WERI-Rb-1 (cell line): ENCODE results near the gene MN1.

Experiments used
- DNase-seq: peaks from one replicate; pipeline ENCODE4 v3.0.0-alpha.2; 2020
- H3K27ac ChIP-seq: fragments of 250-450 bp; sonication (Bioruptor Pico); 2 replicates; pipeline ENCODE4 v1.5.1; 2020; ENCODE audit warnings: mild to moderate bottlenecking, moderate library complexity
- H3K27me3 ChIP-seq: fragments of 250-450 bp; sonication (Bioruptor Pico); 2 replicates; pipeline ENCODE4 v1.5.1; 2021; ENCODE audit warnings: mild to moderate bottlenecking, low read depth, moderate library complexity; ENCODE audit not compliant: insufficient read depth, severe bottlenecking
- H3K36me3 ChIP-seq: fragments of 250-450 bp; sonication (Bioruptor Pico); 2 replicates; pipeline ENCODE4 v1.5.1; 2020; ENCODE audit warnings: mild to moderate bottlenecking, moderate library complexity
- H3K4me3 ChIP-seq: 2 replicates; pipeline ENCODE4 v1.5.1; 2011; ENCODE audit warnings: low read depth, mild to moderate bottlenecking, control low read depth, low read length
- H3K9me3 ChIP-seq: fragments of 250-450 bp; sonication (Bioruptor Pico); 2 replicates; pipeline ENCODE4 v1.5.1; 2021; ENCODE audit warnings: mild to moderate bottlenecking, moderate library complexity; ENCODE audit not compliant: severe bottlenecking
- TF ChIP-seq, protein P1 (sequence below): IDR thresholded peaks from 2 replicates; pipeline ENCODE4 v1.5.1; 2011; ENCODE audit warnings: low read depth, mild to moderate bottlenecking, control low read depth, inconsistent platforms, low read length

The MN1 gene

DNA sequence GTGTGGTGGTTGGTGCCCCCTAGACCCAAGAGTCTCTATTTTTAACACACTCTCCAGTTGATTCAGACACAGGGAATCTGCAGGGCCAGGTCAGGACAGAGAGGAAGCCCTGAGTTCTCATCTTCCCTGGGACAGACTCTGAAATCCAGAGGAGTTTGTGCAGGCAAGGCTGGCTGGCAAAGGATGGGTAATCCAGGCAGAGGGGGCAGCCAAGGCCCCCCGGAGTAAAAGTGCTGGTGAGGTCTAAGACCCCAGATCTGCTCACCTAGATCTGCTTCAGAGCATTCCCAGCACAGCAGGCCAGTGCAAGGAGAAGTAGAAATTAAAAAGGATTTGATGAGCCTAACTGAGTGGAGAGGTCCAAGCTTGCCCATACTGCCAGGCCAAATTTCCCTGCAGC lies 40.6 kb upstream of the MN1 start:
- no peaks in the 10 kb centered on the region for H3K9me3 ChIP-seq
- H3K27me3 ChIP-seq: no peaks in the 10 kb centered on the region
- no peak for DNase-seq
- H3K27ac ChIP-seq: no peak overlapping the region
- H3K4me3 ChIP-seq: no peak overlapping the region
- no peaks in the 10 kb centered on the region for H3K36me3 ChIP-seq
- TF ChIP-seq, protein P1, sequence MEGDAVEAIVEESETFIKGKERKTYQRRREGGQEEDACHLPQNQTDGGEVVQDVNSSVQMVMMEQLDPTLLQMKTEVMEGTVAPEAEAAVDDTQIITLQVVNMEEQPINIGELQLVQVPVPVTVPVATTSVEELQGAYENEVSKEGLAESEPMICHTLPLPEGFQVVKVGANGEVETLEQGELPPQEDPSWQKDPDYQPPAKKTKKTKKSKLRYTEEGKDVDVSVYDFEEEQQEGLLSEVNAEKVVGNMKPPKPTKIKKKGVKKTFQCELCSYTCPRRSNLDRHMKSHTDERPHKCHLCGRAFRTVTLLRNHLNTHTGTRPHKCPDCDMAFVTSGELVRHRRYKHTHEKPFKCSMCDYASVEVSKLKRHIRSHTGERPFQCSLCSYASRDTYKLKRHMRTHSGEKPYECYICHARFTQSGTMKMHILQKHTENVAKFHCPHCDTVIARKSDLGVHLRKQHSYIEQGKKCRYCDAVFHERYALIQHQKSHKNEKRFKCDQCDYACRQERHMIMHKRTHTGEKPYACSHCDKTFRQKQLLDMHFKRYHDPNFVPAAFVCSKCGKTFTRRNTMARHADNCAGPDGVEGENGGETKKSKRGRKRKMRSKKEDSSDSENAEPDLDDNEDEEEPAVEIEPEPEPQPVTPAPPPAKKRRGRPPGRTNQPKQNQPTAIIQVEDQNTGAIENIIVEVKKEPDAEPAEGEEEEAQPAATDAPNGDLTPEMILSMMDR: no peak

DNA sequence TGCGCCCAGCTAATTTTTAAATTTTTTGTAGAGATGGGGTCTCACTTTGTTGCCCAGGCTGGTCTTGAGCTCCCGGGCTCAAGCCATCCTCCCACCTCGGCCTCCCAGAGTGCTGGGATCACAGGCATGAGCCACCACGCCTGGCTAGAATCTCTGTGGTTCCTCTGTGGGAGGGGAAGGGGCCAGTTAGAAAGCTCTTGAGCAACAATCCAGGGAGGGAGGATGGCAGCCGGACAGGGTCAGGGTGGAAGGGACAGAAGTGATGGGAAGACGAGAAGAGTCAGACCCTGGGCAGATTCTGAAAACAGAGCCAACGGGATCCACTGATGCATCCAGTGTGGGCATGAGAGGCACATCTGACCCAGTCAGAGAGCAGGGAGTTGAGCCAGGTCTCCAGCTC lies 38.9 kb upstream of the MN1 start:
- no peaks in the 10 kb centered on the region for H3K9me3 ChIP-seq
- no peak for DNase-seq
- no peaks in the 10 kb centered on the region for H3K36me3 ChIP-seq
- TF ChIP-seq, protein P1: no peak
- H3K4me3 ChIP-seq: no peak overlapping the region
- H3K27ac ChIP-seq: no peak overlapping the region
- no peaks in the 10 kb centered on the region for H3K27me3 ChIP-seq

DNA sequence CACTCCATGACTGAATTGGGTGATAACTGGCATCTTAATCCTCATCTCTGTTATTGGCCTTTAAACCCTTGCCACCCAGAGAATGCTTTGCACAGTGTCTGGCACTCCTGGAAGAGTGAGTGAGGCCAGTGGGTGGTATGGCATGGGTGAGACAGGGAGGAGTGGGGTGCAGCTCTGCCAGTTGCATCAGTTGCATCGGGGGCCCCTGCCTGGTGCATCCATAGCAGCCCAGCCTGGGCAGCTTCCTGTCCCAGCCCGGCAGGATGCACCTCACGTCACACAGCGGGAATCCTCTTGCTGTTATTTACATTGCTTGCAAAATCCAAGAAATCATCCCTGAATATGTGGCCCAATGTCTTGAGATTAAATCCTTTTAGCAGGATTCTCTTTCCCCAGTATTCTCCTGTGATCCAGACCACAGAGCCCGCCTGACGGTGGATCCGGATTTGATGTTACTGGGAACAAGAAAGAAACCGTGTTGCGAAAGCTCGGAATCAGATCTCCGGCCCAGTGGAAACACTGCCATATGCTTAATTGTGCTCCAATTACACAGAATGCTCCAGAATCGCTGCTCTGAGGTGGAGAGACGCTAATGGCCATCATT lies 37.6 kb upstream of the MN1 start:
- H3K9me3 ChIP-seq: no peaks in the 10 kb centered on the region
- DNase-seq: no peak
- H3K4me3 ChIP-seq: no peak overlapping the region
- H3K27ac ChIP-seq: no peak overlapping the region
- H3K27me3 ChIP-seq: no peaks in the 10 kb centered on the region
- no peaks in the 10 kb centered on the region for H3K36me3 ChIP-seq
- TF ChIP-seq, protein P1: no peak

- no peak overlapping the region for H3K4me3 ChIP-seq
- H3K27ac ChIP-seq: no peak overlapping the region
- no peak for DNase-seq
- TF ChIP-seq, protein P1: no peak
- H3K9me3 ChIP-seq: no peaks in the 10 kb centered on the region
- no peaks in the 10 kb centered on the region for H3K36me3 ChIP-seq
- no peaks in the 10 kb centered on the region for H3K27me3 ChIP-seq
Observed at GRCh38 chr22:27836181-27836580, 34.6 kb upstream of the MN1 start.

GRCh38 chr22:27835446-27835845 lies 33.9 kb upstream of the MN1 start:
- no peaks in the 10 kb centered on the region for H3K27me3 ChIP-seq
- H3K27ac ChIP-seq: no peak overlapping the region
- H3K36me3 ChIP-seq: no peaks in the 10 kb centered on the region
- H3K9me3 ChIP-seq: no peaks in the 10 kb centered on the region
- no peak for DNase-seq
- H3K4me3 ChIP-seq: no peak overlapping the region
- TF ChIP-seq, protein P1: no peak
